SK-N-SH (cell line): ENCODE measurements around the gene CDK5RAP2.

Experiments used
- CTCF ChIP-seq: fragments of 200-600 bp; sonication (generic); IDR thresholded peaks from 2 replicates; pipeline ENCODE4 v1.6.1; 2017; ENCODE audit warnings: antibody characterized with exemption, mild to moderate bottlenecking, moderate library complexity
- EZH2phosphoT487 ChIP-seq: fragments of 200-600 bp; sonication (generic); IDR thresholded peaks from 2 replicates; pipeline ENCODE4 v1.6.1; 2017; ENCODE audit warnings: low read depth, mixed run types, mild to moderate bottlenecking, antibody characterized with exemption, moderate library complexity, borderline replicate concordance
- FOXM1 ChIP-seq: IDR thresholded peaks from 2 replicates; pipeline ENCODE4 v1.4.0; 2012; ENCODE audit warnings: low read depth, mild to moderate bottlenecking
- POLR2AphosphoS5 ChIP-seq: IDR thresholded peaks from 2 replicates; pipeline ENCODE4 v1.6.1; 2012; ENCODE audit warnings: low read depth, low read length
- RAD21 ChIP-seq: IDR thresholded peaks from 2 replicates; pipeline ENCODE4 v1.6.1; 2012; ENCODE audit warnings: mild to moderate bottlenecking, low read length
- RFX5 ChIP-seq: IDR thresholded peaks from 2 replicates; pipeline ENCODE4 v1.6.1; 2012; ENCODE audit warnings: mild to moderate bottlenecking, improper control_type of control experiment, low read length
- USF2 ChIP-seq: fragments of 150-350 bp; IDR thresholded peaks from 2 replicates; pipeline ENCODE4 v1.6.1; 2017; ENCODE audit warnings: antibody characterized with exemption, low read length, low read depth, borderline replicate concordance

GRCh38 chr9:120531683-120532300 lies 48.2 kb downstream of the CDK5RAP2 start:
- TF ChIP-seq RFX5: no peak
- peak; percentile 61 for TF ChIP-seq CTCF
- no peak for TF ChIP-seq FOXM1
- no peak for TF ChIP-seq USF2
- peak; percentile 67 for TF ChIP-seq RAD21
- no peak for TF ChIP-seq POLR2AphosphoS5
- no peak for TF ChIP-seq EZH2phosphoT487
